CD4-positive, alpha-beta T cell treated with Interferon gamma for 1 hour (primary cell): Measurements from ENCODE around the gene MSH5.
A peak's percentile ranks its signal among the peaks of the same experiment; 100 is the strongest.

Experiments
- DNase-seq: peaks from one replicate; pipeline ENCODE4 v3.0.0-alpha.2; 2020

The MSH5 gene

GRCh38 chr6:31730631-31731086, 9.1 kb upstream of the MSH5 start:
- DNase-seq, result no peak

GRCh38 chr6:31732029-31732428, 7.8 kb upstream of the MSH5 start:
- DNase-seq, result no peak

GRCh38 chr6:31733734-31734133, 6.1 kb upstream of the MSH5 start:
- DNase-seq, result no peak

GRCh38 chr6:31734247-31734820, 5.5 kb upstream of the MSH5 start:
- no peak for DNase-seq

- peak; percentile 80 for DNase-seq
Observed at GRCh38 chr6:31734821-31735406, 4.9 kb upstream of the MSH5 start.

- DNase-seq, result peak; percentile 82
Observed at GRCh38 chr6:31736021-31736767, 3.6 kb upstream of the MSH5 start, which contains the start of gene CLIC1. Gene CLIC1, minus strand, starts transcription at chr6:31736530. Its CDS starts 230 bp downstream, at chr6:31736300.

GRCh38 chr6:31736768-31737314, 3.0 kb upstream of the MSH5 start:
- no peak for DNase-seq

GRCh38 chr6:31737315-31737990, 2.4 kb upstream of the MSH5 start:
- DNase-seq, result peak; percentile 21

- peak; percentile 81 for DNase-seq
Observed at GRCh38 chr6:31737991-31738979, 1.5 kb upstream of the MSH5 start.

GRCh38 chr6:31740397-31741223, 805 bp downstream of the MSH5 start:
- DNase-seq, result no peak

GRCh38 chr6:31741815-31742214, 2.0 kb downstream of the MSH5 start:
- DNase-seq, result no peak

GRCh38 chr6:31742894-31743293, 3.1 kb downstream of the MSH5 start:
- no peak for DNase-seq

- no peak for DNase-seq
Observed at GRCh38 chr6:31744422-31744821, 4.6 kb downstream of the MSH5 start.

GRCh38 chr6:31749301-31750036, 9.7 kb downstream of the MSH5 start:
- DNase-seq, result no peak

GRCh38 chr6:31750411-31751022, 10.7 kb downstream of the MSH5 start:
- DNase-seq, result no peak

GRCh38 chr6:31752739-31753319, 13.0 kb downstream of the MSH5 start:
- DNase-seq, result no peak

GRCh38 chr6:31758281-31758680, 18.5 kb downstream of the MSH5 start:
- no peak for DNase-seq

GRCh38 chr6:31760790-31761189, 21.0 kb downstream of the MSH5 start:
- no peak for DNase-seq

GRCh38 chr6:31761343-31761742, 21.5 kb downstream of the MSH5 start:
- no peak for DNase-seq
